ENCODE data around the gene ABCC12. TPM values are rescaled to one million over a fixed set of nuclear protein-coding genes. Genes with fewer than 3 reads are reported as not detected.

Gene ABCC12
- total and polyA plus RNA-seq, 2 donors (not counting 1 experiment from before 2014, with no cell fraction given): not detected

DNA sequence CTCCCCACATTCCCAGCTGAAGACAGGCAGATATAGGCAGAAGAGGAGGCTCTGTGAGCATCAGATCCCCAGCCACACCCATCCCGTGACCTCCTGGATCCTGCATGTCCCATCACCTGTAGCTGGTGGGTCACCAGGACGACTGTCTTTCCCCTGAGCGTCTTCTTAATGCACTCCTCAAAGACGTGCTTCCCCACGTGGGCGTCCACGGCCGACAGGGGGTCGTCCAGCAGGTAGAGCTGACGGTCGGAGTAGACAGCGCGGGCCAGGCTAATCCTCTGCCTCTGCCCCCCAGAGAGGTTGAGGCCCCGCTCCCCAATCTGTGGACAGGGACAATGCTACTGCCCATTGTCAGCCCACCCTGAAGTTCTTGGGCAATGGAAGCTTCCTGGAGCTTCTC lies 40.5 kb downstream of the ABCC12 start:
- H3K9ac ChIP-seq (ENCODE audit: insufficient read depth, low read length): no peak overlapping the region
- no peaks in the 10 kb centered on the region for H3K79me2 ChIP-seq (ENCODE audit: control insufficient read depth, insufficient read depth, low read length)
- no peaks in the 10 kb centered on the region for H4K20me1 ChIP-seq (ENCODE audit: control insufficient read depth, extremely low read depth, insufficient read depth, low read length)
- H3K36me3 ChIP-seq (ENCODE audit: control insufficient read depth, insufficient read depth, low read length): no peaks in the 10 kb centered on the region
- peaks cover 10% of the 10 kb centered on the region for H3K27me3 ChIP-seq (ENCODE audit: control insufficient read depth, insufficient read depth, low read length)
- DNase-seq (ENCODE audit: low read depth in 2 of 2): no peak
- H3K4me2 ChIP-seq (ENCODE audit: extremely low read depth, insufficient read depth, low read length): no peak overlapping the region
- H3K4me3 ChIP-seq (replicated peaks in 1 of 4; ENCODE audit: control extremely low read depth in 1 of 4, insufficient read depth in 1 of 4, low read depth in 3 of 4, low read length in 4 of 4): no peak overlapping the region
- H2AFZ ChIP-seq (ENCODE audit: low read length): no peak overlapping the region
- no peak overlapping the region for H3K27ac ChIP-seq (ENCODE audit: insufficient read depth, low read length)
- no peaks in the 10 kb centered on the region for H3K4me1 ChIP-seq (ENCODE audit: control insufficient read depth, extremely low read depth, insufficient read depth, low read length)
- TF ChIP-seq, protein P1, sequence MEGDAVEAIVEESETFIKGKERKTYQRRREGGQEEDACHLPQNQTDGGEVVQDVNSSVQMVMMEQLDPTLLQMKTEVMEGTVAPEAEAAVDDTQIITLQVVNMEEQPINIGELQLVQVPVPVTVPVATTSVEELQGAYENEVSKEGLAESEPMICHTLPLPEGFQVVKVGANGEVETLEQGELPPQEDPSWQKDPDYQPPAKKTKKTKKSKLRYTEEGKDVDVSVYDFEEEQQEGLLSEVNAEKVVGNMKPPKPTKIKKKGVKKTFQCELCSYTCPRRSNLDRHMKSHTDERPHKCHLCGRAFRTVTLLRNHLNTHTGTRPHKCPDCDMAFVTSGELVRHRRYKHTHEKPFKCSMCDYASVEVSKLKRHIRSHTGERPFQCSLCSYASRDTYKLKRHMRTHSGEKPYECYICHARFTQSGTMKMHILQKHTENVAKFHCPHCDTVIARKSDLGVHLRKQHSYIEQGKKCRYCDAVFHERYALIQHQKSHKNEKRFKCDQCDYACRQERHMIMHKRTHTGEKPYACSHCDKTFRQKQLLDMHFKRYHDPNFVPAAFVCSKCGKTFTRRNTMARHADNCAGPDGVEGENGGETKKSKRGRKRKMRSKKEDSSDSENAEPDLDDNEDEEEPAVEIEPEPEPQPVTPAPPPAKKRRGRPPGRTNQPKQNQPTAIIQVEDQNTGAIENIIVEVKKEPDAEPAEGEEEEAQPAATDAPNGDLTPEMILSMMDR (conservative IDR thresholded peaks at IDR 0.05 in 1 of 2, IDR thresholded peaks at IDR 0.05 in 1 of 2; ENCODE audit: low read depth in 1 of 2, low read length in 2 of 2): no peak
- no peak for TF ChIP-seq EZH2 (IDR thresholded peaks at IDR 0.05; ENCODE audit: low read length, missing control alignments)
- H3K9me3 ChIP-seq (ENCODE audit: control insufficient read depth, insufficient read depth, low read depth, low read length): no peaks in the 10 kb centered on the region

- TF ChIP-seq EZH2 (IDR thresholded peaks at IDR 0.05; ENCODE audit: low read length, missing control alignments): no peak
- TF ChIP-seq, protein P1 (conservative IDR thresholded peaks at IDR 0.05 in 1 of 2, IDR thresholded peaks at IDR 0.05 in 1 of 2; ENCODE audit: low read depth in 1 of 2, low read length in 2 of 2): no peak
- no peaks in the 10 kb centered on the region for H3K4me1 ChIP-seq (ENCODE audit: control insufficient read depth, extremely low read depth, insufficient read depth, low read length)
- DNase-seq (ENCODE audit: low read depth in 2 of 2): no peak
- H3K4me2 ChIP-seq (ENCODE audit: extremely low read depth, insufficient read depth, low read length): no peak overlapping the region
- no peaks in the 10 kb centered on the region for H3K9me3 ChIP-seq (ENCODE audit: control insufficient read depth, insufficient read depth, low read depth, low read length)
- no peaks in the 10 kb centered on the region for H3K36me3 ChIP-seq (ENCODE audit: control insufficient read depth, insufficient read depth, low read length)
- H3K79me2 ChIP-seq (ENCODE audit: control insufficient read depth, insufficient read depth, low read length): no peaks in the 10 kb centered on the region
- no peak overlapping the region for H3K9ac ChIP-seq (ENCODE audit: insufficient read depth, low read length)
- H4K20me1 ChIP-seq (ENCODE audit: control insufficient read depth, extremely low read depth, insufficient read depth, low read length): no peaks in the 10 kb centered on the region
- H3K27ac ChIP-seq (ENCODE audit: insufficient read depth, low read length): no peak overlapping the region
- no peak overlapping the region for H3K4me3 ChIP-seq (replicated peaks in 1 of 4; ENCODE audit: control extremely low read depth in 1 of 4, insufficient read depth in 1 of 4, low read depth in 3 of 4, low read length in 4 of 4)
- no peak overlapping the region for H2AFZ ChIP-seq (ENCODE audit: low read length)
- H3K27me3 ChIP-seq (ENCODE audit: control insufficient read depth, insufficient read depth, low read length): peaks cover 13% of the 10 kb centered on the region
Measured at GRCh38 chr16:48114410-48114809, 41.4 kb downstream of the ABCC12 start.

- H3K4me2 ChIP-seq (ENCODE audit: extremely low read depth, insufficient read depth, low read length): no peak overlapping the region
- no peak overlapping the region for H3K27ac ChIP-seq (ENCODE audit: insufficient read depth, low read length)
- H3K4me1 ChIP-seq (ENCODE audit: control insufficient read depth, extremely low read depth, insufficient read depth, low read length): no peaks in the 10 kb centered on the region
- TF ChIP-seq EZH2 (IDR thresholded peaks at IDR 0.05; ENCODE audit: low read length, missing control alignments): no peak
- TF ChIP-seq, protein P1 (conservative IDR thresholded peaks at IDR 0.05 in 1 of 2, IDR thresholded peaks at IDR 0.05 in 1 of 2; ENCODE audit: low read depth in 1 of 2, low read length in 2 of 2): no peak
- H3K4me3 ChIP-seq (replicated peaks in 1 of 4; ENCODE audit: control extremely low read depth in 1 of 4, insufficient read depth in 1 of 4, low read depth in 3 of 4, low read length in 4 of 4): no peak overlapping the region
- no peak overlapping the region for H3K9ac ChIP-seq (ENCODE audit: insufficient read depth, low read length)
- H3K9me3 ChIP-seq (ENCODE audit: control insufficient read depth, insufficient read depth, low read depth, low read length): no peaks in the 10 kb centered on the region
- H3K79me2 ChIP-seq (ENCODE audit: control insufficient read depth, insufficient read depth, low read length): no peaks in the 10 kb centered on the region
- DNase-seq (ENCODE audit: low read depth in 2 of 2): no peak
- H2AFZ ChIP-seq (ENCODE audit: low read length): no peak overlapping the region
- no peaks in the 10 kb centered on the region for H4K20me1 ChIP-seq (ENCODE audit: control insufficient read depth, extremely low read depth, insufficient read depth, low read length)
- no peaks in the 10 kb centered on the region for H3K36me3 ChIP-seq (ENCODE audit: control insufficient read depth, insufficient read depth, low read length)
- H3K27me3 ChIP-seq (ENCODE audit: control insufficient read depth, insufficient read depth, low read length): peaks cover 13% of the 10 kb centered on the region
Measured at GRCh38 chr16:48113471-48113870, 42.3 kb downstream of the ABCC12 start.
